GM15510 (cell line): ENCODE data around the gene ULBP1.

Source experiments
- POLR2A ChIP-seq: IDR thresholded peaks from 3 replicates; pipeline ENCODE4 v1.6.1; 2011; ENCODE audit warnings: borderline replicate concordance; ENCODE audit not compliant: insufficient read length; ENCODE audit errors: extremely low read depth

The ULBP1 gene

GRCh38 chr6:150004783-150005717, 41.3 kb downstream of the ULBP1 start:
- TF ChIP-seq POLR2A: peak; percentile 39

GRCh38 chr6:150005761-150006651, 42.3 kb downstream of the ULBP1 start:
- TF ChIP-seq POLR2A: no peak

- no peak for TF ChIP-seq POLR2A
These were observed 43.3 kb downstream of the ULBP1 start for GRCh38 chr6:150006961-150007464.

GRCh38 chr6:150008588-150008987, 44.8 kb downstream of the ULBP1 start:
- TF ChIP-seq POLR2A: no peak

GRCh38 chr6:150016324-150017185, 52.8 kb downstream of the ULBP1 start:
- TF ChIP-seq POLR2A: no peak

GRCh38 chr6:150018846-150019580, 55.3 kb downstream of the ULBP1 start:
- no peak for TF ChIP-seq POLR2A
